DOHH2 (cell line): Measurements from ENCODE around the gene SMC3.

Experiments used
- CTCF ChIP-seq: fragments of 200-600 bp; sonication (generic); IDR thresholded peaks from one replicate; pipeline ENCODE4 v1.5.1; 2014; ENCODE audit warnings: antibody characterized with exemption, mild to moderate bottlenecking, low read depth, low read length; ENCODE audit not compliant: poor library complexity, severe bottlenecking
- EZH2phosphoT487 ChIP-seq: fragments of 200-600 bp; sonication (generic); IDR thresholded peaks from 2 replicates; pipeline ENCODE4 v1.6.1; 2017; ENCODE audit warnings: borderline replicate concordance, mild to moderate bottlenecking, antibody characterized with exemption, low read length, moderate library complexity, mixed read lengths

DNA sequence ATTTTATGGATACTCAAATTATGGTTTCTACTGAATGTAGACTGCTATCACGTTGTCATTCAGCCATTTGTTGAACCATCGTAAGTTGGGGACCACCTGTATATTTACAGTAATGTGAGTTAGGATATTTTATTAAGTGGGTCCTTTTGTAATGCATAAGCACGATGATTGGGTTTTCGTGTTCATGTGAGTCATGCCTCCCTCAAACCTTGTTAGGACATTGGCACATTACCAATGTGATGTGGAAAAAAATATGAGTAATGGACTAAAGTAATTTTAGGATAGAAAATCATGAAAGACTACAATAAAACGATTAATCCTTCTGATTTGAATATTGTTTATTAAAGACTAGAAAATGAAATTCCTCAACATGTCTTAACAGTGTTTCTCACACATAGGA is 8.7 kb downstream of the SMC3 start:
- TF ChIP-seq CTCF (no peak), EZH2phosphoT487 (no peak)
